MCF 10A (cell line): ENCODE data around the gene RAB13. TPM values are rescaled to one million over a fixed set of nuclear protein-coding genes. Genes with fewer than 3 reads are reported as not detected.

ENCODE experiments used
- BruUV-seq: library from RNA; stranded (reverse); fragments of 400-500 nt; replicated peaks from 2 replicates; lab custom pipeline; 2021; lab: Mats Ljungman, UMichigan
- CTCF ChIA-PET: fragments of 300-600 bp; sonication (Branson Sonifier 250); formaldehyde crosslinking; extraction: SDS; loops from one replicate; lab custom pipeline; 2021; ENCODE audit warnings: antibody characterized with exemption, inconsistent platforms; lab: Yijun Ruan, JAX
- POLR2A ChIA-PET: fragments of 300-600, 350-650 bp; sonication (Branson Sonifier 250); formaldehyde crosslinking; extraction: SDS; loops from one replicate; lab custom pipeline; 2020; ENCODE audit warnings: antibody characterized with exemption, inconsistent platforms; lab: Yijun Ruan, JAX
- DNase-seq: peaks from one replicate; pipeline ENCODE4 v3.0.0-alpha.2; 2018; ENCODE audit not compliant: unreplicated experiment
- H3K27ac Mint-ChIP-seq: one replicate; pipeline ENCODE4 v1.8.0; 2022; ENCODE audit warnings: mild to moderate bottlenecking, low read depth, mixed read lengths; ENCODE audit not compliant: unreplicated experiment
- H3K27me3 Mint-ChIP-seq: one replicate; pipeline ENCODE4 v1.8.0; 2022; ENCODE audit warnings: mixed read lengths; ENCODE audit not compliant: insufficient read depth, unreplicated experiment
- H3K36me3 Mint-ChIP-seq: one replicate; pipeline ENCODE4 v1.8.0; 2022; ENCODE audit warnings: mild to moderate bottlenecking, moderate library complexity, mixed read lengths; ENCODE audit not compliant: insufficient read depth, unreplicated experiment
- H3K4me1 Mint-ChIP-seq: one replicate; pipeline ENCODE4 v1.8.0; 2022; ENCODE audit warnings: mixed read lengths; ENCODE audit not compliant: insufficient read depth, unreplicated experiment
- H3K4me3 Mint-ChIP-seq: one replicate; pipeline ENCODE4 v1.8.0; 2022; ENCODE audit warnings: mild to moderate bottlenecking, moderate library complexity, mixed read lengths; ENCODE audit not compliant: unreplicated experiment
- H3K9me3 Mint-ChIP-seq: one replicate; pipeline ENCODE4 v1.8.0; 2022; ENCODE audit warnings: mixed read lengths; ENCODE audit not compliant: unreplicated experiment
- CTCF ChIP-seq: fragments of 200-600 bp; IDR thresholded peaks from one replicate; pipeline ENCODE4 v1.8.0; 2022; ENCODE audit warnings: antibody characterized with exemption, mild to moderate bottlenecking; ENCODE audit not compliant: unreplicated experiment
- intact Hi-C: fragments of 100-400 bp; cut with micrococcal nuclease; formaldehyde crosslinking; loops from 2 replicates; pipeline ENCODE4 v1.14.1; 2022
- total RNA-seq: library from RNA; stranded (reverse); gene quantifications from 2 replicates; pipeline ENCODE4 v1.2.3, GENCODE V29; 2022

RAB13 gene
- total RNA-seq, 1 experiment from 2014 or later, result 71.6 TPM

GRCh38 chr1:153968408-153968807, 17.7 kb downstream of the RAB13 start:
- TF ChIP-seq CTCF, result no peak
- DNase-seq, result no peak
- CTCF ChIA-PET, result interaction anchor here (0.5 to 5.2 kb wide), 13 partner anchors 9 to 457 kb away, joined by 3 to 45 read pairs (median 5); partner anchors contain the start of genes GATAD2B, JTB and RAB13
- no peaks in the 10 kb centered on the region for H3K27me3 Mint-ChIP-seq
- H3K4me3 Mint-ChIP-seq, result peak overlapping the region; percentile 95
- POLR2A ChIA-PET, result interaction anchor here (0.6 to 16.6 kb wide), 18 partner anchors 9 to 1161 kb away, joined by 3 to 647 read pairs (median 10); partner anchors contain the start of genes CRTC2, DENND4B, GATAD2B and JTB
- H3K4me1 Mint-ChIP-seq, result peaks cover 37% of the 10 kb centered on the region
- peaks cover 28% of the 10 kb centered on the region for H3K36me3 Mint-ChIP-seq
- no TSS peak for BruUV-seq
- H3K9me3 Mint-ChIP-seq, result no peaks in the 10 kb centered on the region
- peak overlapping the region; percentile 94 for H3K27ac Mint-ChIP-seq
- intact Hi-C loops, result no loop called here

- no peak for TF ChIP-seq CTCF
- ChIA-PET CTCF (interaction anchor here (0.6 to 5.2 kb wide), 15 partner anchors 9 to 1083 kb away, joined by 3 to 45 read pairs (median 5); partner anchors contain the start of genes ADAM15, GATAD2B, JTB and RAB13), POLR2A (interaction anchor here (0.6 to 16.6 kb wide), 40 partner anchors 9 to 1162 kb away, joined by 3 to 647 read pairs (median 4); partner anchors contain the start of genes CRTC2, DENND4B, GATAD2B and INTS3)
- Mint-ChIP-seq H3K9me3 (no peaks in the 10 kb centered on the region), H3K4me1 (peaks cover 40% of the 10 kb centered on the region), H3K27me3 (no peaks in the 10 kb centered on the region), H3K4me3 (peak overlapping the region; percentile 95), H3K27ac (peak overlapping the region; percentile 94), H3K36me3 (peaks cover 24% of the 10 kb centered on the region)
- no TSS peak for BruUV-seq
- no peak for DNase-seq
- intact Hi-C loops, result loop anchor here (1.0 to 2.0 kb wide), 2 partner anchors 18 to 45 kb away; partner anchors contain the start of genes GATAD2B and RAB13
Measured at GRCh38 chr1:153968000-153968363, 18.2 kb downstream of the RAB13 start.

DNA sequence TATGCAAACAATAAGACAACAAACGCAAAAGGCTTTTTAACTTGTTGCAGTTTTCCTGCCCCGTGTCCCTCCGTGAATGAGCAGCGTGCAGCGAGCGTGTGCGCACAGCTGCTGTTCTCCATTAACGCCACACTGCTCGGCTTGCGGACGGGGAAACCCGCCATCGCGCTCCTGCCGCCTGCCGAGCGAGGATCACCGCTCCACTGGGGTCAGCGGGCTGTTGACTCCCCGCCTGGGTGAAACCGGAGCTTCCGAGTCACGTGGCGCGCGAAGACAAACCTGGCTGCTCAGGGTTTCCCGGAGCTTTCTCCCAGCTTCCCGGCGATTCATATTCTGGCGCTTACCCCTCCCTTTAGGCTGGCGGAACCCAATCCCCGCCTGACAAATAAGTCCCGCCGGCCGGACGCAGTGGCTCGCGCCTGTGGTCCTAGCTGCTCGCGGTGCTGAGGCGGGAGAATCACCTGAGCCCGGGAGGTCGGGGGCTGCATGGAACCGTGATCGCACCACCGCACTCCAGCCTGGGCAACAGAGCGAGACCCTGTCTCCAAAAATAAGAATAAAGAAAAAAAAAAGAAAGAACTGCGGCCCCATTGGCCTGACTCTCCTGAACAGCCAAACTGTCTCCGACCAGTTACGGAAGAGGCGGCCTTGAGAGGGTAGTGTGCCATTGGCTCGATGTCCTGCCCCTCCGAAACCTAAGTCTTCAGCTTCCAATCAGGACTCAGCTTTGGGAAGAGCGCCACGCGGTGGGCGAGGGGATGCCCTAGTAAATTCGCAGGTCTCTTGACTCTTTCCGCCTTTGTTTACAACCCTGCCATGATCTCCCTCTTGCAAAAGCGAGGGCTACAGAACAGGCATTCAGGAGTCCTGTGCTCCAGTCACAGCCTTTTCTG, 18.8 kb downstream of the RAB13 start, which contains the start of gene CREB3L4:
CREB3L4 (plus strand) TSS at position 796 of the 893 bp plus-strand sequence. CDS start 624 bp downstream, outside the sequence.
- intact Hi-C loops, result loop anchor here (1.0 to 2.0 kb wide), 2 partner anchors 19 to 45 kb away; partner anchors contain the start of genes GATAD2B and RAB13
- peak within 1 kb of the TSS; percentile 95 for H3K4me3 Mint-ChIP-seq
- no peaks in the 10 kb centered on the region for H3K9me3 Mint-ChIP-seq
- peaks cover 22% of the 10 kb centered on the region for H3K36me3 Mint-ChIP-seq
- no TSS peak for BruUV-seq
- ChIA-PET CTCF (interaction anchor here (0.6 to 5.2 kb wide), 20 partner anchors 9 to 1084 kb away, joined by 3 to 45 read pairs (median 4); partner anchors contain the start of genes ADAM15, CRTC2, GATAD2B and JTB), POLR2A (interaction anchor here (0.5 to 16.6 kb wide), 49 partner anchors 10 to 1219 kb away, joined by 3 to 647 read pairs (median 4); partner anchors contain the start of genes CRTC2, DENND4B, GATAD2B and INTS3)
- peaks cover 40% of the 10 kb centered on the region for H3K4me1 Mint-ChIP-seq
- H3K27ac Mint-ChIP-seq, result peak within 1 kb of the TSS; percentile 94
- TF ChIP-seq CTCF, result peak; percentile 32
- peak; percentile 100 for DNase-seq
- no peaks in the 10 kb centered on the region for H3K27me3 Mint-ChIP-seq
